NCI-H2196 treated with DMSO at 0.1 percent for 48 hours (cell line): Measurements from ENCODE around the gene ADGRA3.

Experiments used
- DNase-seq: peaks from one replicate; lab custom pipeline; 2025; ENCODE audit not compliant: unreplicated experiment; lab: John Stamatoyannopoulos, UW

The ADGRA3 gene

DNA sequence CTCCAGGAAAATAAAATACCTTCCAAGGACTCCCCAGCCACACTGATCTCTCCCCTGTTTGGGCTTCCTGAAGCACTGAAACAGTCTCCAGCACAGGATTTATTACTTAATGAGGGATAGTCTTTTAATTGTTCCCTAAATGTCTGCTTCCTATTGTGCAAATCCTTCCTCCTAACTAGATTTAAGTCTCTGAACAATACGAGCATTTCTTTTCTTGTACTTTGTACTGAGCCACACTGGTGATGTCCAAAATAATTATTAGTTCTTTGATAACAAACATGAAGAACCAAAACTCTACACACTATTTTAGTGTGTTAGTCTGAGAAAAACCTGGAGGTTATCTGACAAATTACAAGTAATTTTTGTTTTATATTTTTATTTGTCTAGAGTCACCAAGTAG, 5.1 kb downstream of the ADGRA3 start:
- no peak for DNase-seq

- no peak for DNase-seq
These were observed 7.5 kb downstream of the ADGRA3 start for GRCh38 chr4:22508376-22508775.

DNA sequence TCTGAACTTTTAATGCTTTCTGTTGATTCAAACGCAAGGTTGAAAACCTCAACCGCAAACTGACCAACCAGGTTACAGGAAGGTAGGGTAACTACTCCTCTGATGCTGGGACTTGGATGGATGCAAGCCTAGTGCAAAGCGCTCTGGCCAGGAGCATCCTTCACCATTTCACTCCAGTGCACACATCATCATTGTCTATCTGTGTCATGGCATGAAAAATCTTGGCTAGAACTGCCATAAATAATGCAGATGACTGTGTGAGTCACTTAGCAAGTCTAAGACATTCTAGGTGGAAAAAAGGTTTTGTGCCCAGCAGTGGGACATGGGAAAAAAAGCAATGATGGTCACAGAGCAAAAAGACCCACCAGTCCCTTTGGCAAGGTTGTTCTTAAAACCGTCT, 10.9 kb downstream of the ADGRA3 start:
- DNase-seq, result no peak

DNA sequence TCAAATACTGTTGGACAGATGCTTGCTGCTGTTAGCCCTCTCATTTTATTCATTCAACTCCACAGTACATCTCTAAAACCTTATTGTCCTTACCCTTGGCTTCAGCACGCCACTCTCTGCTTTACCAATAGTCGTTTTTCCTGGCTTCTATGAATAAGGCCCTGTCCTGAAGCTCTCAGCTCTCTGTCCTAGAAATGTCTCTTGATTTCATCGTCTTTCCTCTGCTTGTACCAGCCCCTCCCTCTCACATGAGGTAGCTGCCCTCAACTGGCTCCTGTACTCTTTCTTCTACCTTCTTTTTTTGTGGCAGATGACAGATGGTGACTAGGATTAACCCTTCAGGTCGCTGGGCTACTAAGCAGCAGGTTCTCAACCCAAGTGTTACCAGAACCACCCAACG, 11.4 kb downstream of the ADGRA3 start:
- DNase-seq, result no peak

GRCh38 chr4:22502895-22503814, 12.7 kb downstream of the ADGRA3 start:
- no peak for DNase-seq

GRCh38 chr4:22501715-22502095, 14.2 kb downstream of the ADGRA3 start:
- DNase-seq, result no peak

GRCh38 chr4:22500831-22501714, 14.8 kb downstream of the ADGRA3 start:
- no peak for DNase-seq

DNA sequence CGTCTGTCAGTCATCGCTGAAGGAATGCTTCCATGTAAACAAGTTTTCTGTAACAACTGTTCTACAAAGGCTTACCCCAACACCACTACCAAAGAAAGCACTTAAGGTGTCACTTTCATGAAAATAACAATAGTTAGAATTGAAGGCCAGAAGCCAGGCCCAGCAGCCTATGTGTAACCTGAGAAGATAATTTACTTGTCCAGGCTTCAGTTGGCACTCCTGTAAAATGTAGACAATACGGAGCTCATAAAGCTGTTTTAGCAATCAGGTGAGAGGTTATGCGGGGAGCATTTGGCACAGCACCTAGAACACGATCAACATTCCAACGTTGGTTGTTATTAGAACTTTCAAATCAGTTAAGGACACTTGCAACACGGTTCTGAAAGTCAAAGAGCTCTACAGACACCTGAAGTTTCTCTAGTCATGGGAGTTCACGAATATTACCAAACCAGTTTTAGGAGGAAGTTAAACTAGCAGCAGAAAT, 15.7 kb downstream of the ADGRA3 start:
- peak; percentile 19 for DNase-seq

DNA sequence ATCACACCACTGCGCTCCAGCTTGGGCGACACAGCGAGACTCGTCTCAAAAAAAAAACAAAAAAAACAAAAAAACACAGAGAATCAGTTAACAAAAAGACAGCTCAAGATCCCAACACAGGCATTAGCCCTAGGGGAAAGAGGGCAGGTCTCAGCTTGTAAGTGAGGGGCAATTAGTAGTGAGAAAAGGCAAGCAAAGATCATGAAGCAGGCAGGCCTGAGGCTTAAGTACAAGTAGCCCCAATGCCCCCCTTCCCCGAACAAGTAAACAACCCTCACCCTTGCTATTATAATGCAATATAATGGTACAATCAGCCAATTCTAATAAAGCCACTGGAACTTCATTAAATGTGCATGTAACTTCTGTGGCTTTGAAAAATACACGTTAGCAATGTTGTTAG, 17.0 kb downstream of the ADGRA3 start:
- no peak for DNase-seq

GRCh38 chr4:22496165-22496813, 19.6 kb downstream of the ADGRA3 start:
- no peak for DNase-seq

DNA sequence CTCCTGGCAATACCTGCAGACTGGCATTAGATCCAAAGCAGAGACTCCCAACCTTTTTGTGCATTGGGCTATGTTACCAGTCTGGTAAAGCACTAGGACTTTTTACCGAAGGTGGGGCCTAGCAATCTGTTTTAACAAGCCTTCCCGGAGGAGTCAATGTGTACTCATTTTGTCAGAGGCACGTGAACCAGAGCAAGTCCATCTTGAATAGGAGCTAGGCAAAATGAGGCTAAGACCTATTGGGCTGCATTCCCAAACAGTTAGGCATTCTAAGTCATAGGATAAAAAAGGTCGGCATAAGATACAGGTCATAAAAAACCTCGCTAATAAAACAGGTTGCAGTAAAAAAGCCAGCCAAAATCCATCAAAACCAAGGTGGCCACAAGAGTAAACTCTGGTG, 22.3 kb downstream of the ADGRA3 start:
- no peak for DNase-seq

DNA sequence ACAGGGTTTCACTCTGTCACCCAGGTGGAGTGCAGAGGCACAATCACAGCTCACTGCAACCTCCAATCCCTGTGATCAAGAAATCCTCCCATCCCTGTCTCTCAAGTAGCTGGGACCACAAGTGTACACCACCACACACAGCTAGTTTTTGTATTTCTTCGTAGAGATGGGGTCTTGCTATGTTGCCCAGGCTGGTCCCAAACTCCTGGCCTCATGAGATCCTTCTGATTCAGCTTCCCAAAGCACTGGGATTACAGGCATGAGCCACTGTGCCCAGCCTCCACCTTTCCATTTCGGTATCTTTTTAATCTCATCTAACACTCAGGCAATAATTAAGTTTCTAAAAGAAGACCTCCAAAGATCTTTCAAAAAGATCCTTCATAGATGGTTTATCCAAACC, 22.9 kb downstream of the ADGRA3 start:
- no peak for DNase-seq

- no peak for DNase-seq
These were observed 23.9 kb downstream of the ADGRA3 start for GRCh38 chr4:22491939-22492338.

GRCh38 chr4:22490718-22491315, 25.0 kb downstream of the ADGRA3 start:
- no peak for DNase-seq

- no peak for DNase-seq
These were observed 27.8 kb downstream of the ADGRA3 start for GRCh38 chr4:22488106-22488505.

DNA sequence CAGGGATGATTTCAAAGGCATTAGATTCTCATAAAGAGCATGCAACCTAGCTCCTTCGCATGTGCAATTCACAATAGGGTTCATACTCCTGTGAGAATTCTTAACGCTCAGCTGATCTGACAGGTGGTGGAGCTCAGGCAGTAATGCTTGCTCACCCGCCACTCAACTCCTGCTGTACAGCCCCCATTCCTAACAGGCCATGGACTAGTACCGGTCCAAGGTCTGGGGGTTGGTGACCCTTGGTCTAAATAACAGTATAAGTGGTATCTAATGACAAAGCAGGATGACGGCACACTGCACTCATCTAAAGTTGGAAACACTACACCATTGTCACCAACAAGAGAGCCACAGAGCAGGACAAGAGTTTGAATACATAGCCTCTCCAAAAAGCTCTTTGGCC, 28.5 kb downstream of the ADGRA3 start:
- no peak for DNase-seq

GRCh38 chr4:22486276-22486675, 29.6 kb downstream of the ADGRA3 start:
- no peak for DNase-seq

GRCh38 chr4:22485737-22486136, 30.1 kb downstream of the ADGRA3 start:
- peak; percentile 13 for DNase-seq

DNA sequence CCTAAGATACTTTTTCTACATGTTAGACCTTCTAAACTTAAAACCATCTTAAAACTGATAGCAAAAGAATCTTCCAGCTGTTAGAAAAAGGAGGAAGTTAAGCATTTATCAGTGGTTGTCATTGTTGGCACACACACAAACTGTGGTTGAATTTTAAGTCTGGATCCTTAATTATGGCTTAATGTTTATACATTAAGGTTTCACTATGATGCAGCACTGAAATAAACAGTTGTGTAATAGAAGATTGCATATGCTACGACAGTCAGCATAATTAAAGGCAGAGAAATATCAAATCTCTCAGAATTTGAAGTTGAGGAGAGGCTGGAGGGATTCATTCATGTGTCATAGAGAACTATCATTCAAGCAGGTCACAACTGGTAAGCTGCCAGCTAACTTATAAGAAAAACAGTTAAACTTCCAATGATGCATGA, 32.3 kb downstream of the ADGRA3 start:
- DNase-seq, result no peak

DNA sequence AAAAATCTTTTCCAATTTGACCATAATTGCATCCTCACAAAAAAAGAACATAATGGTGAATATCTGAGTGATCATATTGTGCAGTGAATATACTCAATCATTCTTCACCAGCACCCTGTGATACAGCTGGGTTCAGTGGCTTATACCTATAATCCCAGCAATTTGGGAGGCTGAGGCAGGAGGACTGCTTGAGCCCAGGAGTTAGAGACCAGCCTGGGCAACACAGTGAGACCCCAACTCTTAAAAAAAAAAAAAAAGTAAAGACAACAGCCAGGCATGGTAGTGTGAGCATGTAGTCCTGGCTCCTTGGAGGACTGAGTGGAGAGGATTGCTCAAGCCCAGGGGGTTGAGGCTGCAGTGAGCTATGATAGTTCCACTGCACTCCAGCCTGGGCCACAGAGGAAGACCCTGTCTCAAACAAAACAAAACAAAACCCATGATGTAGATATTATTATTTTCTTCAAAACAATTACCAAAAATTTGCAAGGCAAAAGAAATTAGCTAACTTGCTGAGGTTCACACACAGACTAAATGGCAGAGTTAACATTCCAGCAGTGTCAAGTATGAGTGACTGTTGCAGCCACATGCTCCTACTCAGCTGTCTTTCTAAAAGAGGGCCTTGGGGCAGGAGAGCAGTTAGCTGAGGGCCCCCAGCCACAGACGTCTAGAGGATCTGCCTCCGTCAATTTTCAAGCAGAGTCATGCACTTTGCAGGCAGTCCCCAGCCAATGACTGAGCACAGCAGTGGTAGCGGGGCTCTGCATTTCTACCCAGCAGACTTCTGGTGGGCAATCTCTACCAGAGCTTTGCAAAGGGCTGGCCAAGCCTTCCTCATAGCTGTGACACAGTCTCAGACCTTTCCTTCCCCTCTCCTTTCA, 33.4 kb downstream of the ADGRA3 start:
- no peak for DNase-seq
